ENCODE data around the gene OBP2B.

DNA sequence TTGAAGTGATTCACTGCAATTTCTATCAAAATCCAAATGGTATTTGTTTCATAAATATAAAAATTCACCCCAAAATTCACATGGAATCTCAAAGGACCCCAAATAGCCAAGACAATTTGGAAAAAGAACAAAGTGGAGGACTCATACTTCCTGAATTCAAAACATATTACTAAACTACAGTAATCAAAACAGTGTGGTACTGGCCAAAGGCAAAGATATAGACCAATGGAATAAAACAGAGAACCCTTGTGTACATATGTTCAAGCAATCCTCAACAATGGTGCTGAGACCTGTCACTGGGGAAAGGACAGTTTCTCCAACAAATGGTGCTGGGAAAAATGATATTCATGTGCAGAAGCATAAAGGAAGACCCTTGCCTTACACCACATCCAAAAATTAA, 14.0 kb downstream of the OBP2B start:
- no peak for TF ChIP-seq CTCF (IDR thresholded peaks at IDR 0.05; ENCODE audit: insufficient read depth, low read length, poor library complexity, severe bottlenecking)
- TF ChIP-seq EZH2phosphoT487 (conservative IDR thresholded peaks at IDR 0.05; ENCODE audit: low read length), result no peak
